Muscle layer of colon (tissue), 2 donors: ENCODE data around the gene PPARGC1A.

Experiments
- H3K27ac ChIP-seq: one replicate; pipeline ENCODE4 v1.7.0; 2013; ENCODE audit warnings: low read depth, mild to moderate bottlenecking, low read length, moderate library complexity
- H3K27me3 ChIP-seq, 2 donors: one replicate each; pipeline ENCODE4 v1.7.0; 2013; ENCODE audit warnings: low read length in 2 of 2, mild to moderate bottlenecking in 2 of 2; ENCODE audit not compliant: insufficient read depth in 2 of 2, control insufficient read depth in 1 of 2
- H3K36me3 ChIP-seq: one replicate; pipeline ENCODE4 v1.7.0; 2013; ENCODE audit warnings: mild to moderate bottlenecking, low read length; ENCODE audit not compliant: insufficient read depth
- H3K4me1 ChIP-seq: one replicate; pipeline ENCODE4 v1.7.0; 2013; ENCODE audit warnings: mild to moderate bottlenecking, low read length; ENCODE audit not compliant: insufficient read depth
- H3K4me3 ChIP-seq, 2 donors: one replicate each; pipeline ENCODE4 v1.7.0; 2013; ENCODE audit warnings: low read length in 2 of 2, low read depth in 1 of 2, mild to moderate bottlenecking in 1 of 2, moderate library complexity in 1 of 2
- H3K9ac ChIP-seq: one replicate; pipeline ENCODE4 v1.7.0; 2013; ENCODE audit warnings: low read length
- H3K9me3 ChIP-seq: one replicate; pipeline ENCODE4 v1.7.0; 2013; ENCODE audit warnings: mild to moderate bottlenecking, low read length
- donor health status: abdominal sarcoma.
- donor health status: Adenocarcinoma of cecum.

The PPARGC1A gene

DNA sequence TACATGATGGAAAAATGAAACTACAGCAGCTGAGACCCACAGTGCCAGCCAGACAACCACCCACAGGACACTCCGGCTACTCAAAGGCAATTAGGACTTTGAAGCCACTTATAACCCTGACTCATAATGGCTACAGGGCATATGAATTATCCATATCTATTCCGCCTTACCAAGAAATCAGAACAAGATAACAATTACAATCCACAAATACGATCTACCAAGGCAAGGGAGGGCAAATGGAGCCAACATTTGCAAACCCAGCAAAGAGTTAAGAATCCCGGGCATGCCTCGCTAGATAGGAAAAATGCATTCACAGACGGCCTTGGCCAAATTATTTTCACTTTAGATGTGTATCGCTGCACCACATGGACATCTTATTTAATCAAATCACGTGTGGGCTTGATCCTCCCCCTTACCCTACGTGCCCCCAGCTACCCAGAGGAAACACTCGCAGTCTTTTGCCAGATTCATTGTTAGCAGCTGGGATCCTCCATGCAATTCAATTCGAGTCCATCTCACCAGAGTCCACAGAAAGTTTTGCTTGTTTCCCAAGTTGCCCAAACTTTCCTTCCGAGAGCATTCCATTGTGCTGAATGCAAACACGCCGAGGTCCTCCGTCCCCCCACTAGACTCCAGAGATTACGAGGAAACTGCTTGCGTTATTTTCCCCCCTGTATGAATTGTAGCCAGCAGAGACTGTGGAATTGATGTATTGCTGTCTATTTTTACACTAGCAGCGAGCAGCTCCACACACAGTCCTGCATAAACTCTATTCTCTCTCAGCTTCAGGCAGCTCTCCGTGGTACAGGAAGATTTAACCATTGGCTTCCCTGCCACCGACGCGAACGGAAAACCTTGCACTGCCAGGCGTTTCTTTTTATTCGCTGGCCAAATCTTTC, 1.2 kb downstream of the PPARGC1A start:
- Histone ChIP-seq H3K4me3 (peak overlapping the region; percentile 56 to 78), H3K27me3 (no peaks in the 10 kb centered on the region), H3K9me3 (no peaks in the 10 kb centered on the region), H3K36me3 (no peaks in the 10 kb centered on the region), H3K4me1 (peaks cover 26% of the 10 kb centered on the region), H3K27ac (peak overlapping the region; percentile 89), H3K9ac (peak overlapping the region; percentile 52)

DNA sequence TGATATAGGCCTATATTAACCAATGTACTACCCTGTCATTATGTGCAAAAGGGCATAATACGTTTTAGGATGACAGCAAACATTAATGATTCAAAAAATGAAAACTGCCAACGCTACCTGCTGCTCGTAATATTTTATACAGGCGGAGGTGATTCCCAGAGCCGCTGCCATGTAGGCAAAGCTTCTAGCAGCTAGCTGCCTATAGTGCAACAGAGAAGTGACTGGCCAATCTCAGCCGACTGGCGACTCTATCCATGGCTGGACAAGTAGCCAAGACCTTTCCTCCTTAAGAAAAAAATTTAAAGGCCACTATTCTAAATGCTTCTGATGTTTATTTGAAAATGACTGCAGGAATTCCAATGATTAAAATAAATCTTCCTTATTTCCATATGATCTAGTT, 1.9 kb downstream of the PPARGC1A start:
- peak overlapping the region; percentile 89 for H3K27ac ChIP-seq
- H3K4me3 ChIP-seq, result peak overlapping the region; percentile 24 to 78
- peaks cover 26% of the 10 kb centered on the region for H3K4me1 ChIP-seq
- no peaks in the 10 kb centered on the region for H3K27me3 ChIP-seq
- H3K36me3 ChIP-seq, result no peaks in the 10 kb centered on the region
- peak overlapping the region; percentile 52 for H3K9ac ChIP-seq
- H3K9me3 ChIP-seq, result no peaks in the 10 kb centered on the region

DNA sequence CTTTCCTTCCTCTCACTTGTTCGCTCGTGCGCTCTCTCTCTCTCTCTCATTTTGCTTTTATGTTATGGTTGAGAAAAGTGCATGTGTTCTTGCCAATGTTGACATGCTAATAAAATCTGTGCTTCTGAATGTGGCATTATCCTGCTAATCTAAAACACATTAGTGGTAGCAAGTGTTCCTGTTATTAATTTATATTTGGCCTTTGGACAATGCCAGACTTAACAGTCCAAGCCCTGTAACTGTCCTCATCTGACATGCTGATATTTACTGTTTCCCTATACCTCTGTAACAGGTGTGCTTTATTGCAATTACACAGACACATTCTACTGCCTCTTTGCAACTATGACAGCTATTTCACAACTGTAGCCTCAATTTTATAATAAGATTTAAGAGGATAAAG, 2.7 kb downstream of the PPARGC1A start:
- H3K4me1 ChIP-seq, result peaks cover 26% of the 10 kb centered on the region
- H3K27ac ChIP-seq, result peak overlapping the region; percentile 89

DNA sequence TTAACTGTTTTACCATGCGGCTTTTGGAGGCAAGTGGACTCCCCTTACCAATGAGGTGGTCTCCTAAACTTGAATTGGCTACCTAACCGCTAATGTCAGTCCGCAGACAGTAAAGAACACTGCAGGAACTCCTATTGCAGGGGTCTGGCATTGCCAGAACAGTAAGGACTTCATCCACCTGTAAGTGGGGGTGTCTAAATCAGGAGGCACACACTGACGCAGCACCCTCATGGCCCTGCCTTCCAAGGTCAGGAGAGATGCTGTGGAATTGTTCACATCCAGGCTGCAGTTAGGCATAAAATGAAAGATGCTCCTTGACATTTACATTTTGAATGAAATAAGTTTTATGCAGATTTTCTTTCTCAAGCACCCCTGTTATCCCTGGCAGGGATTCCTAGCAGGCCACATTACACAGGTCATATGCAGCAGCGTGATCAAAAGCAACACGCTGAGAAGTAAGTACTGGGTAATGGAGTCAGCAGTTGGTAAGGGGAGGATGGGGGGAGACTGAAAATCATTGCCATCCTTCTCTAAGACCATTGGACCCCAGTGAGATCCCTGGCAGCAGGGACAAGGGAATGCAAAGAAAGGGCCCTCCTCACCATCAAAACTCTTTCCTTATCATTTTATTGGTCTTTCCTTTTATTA, 3.8 kb downstream of the PPARGC1A start:
- Histone ChIP-seq H3K36me3 (no peaks in the 10 kb centered on the region), H3K9ac (no peak overlapping the region), H3K4me3 (no peak overlapping the region), H3K27me3 (no peaks in the 10 kb centered on the region), H3K4me1 (peaks cover 19% of the 10 kb centered on the region), H3K27ac (no peak overlapping the region), H3K9me3 (no peaks in the 10 kb centered on the region)

More for the DNA sequence above, 2.7 kb downstream of the PPARGC1A start:
- Histone ChIP-seq H3K4me3 (no peak overlapping the region), H3K9ac (no peak overlapping the region), H3K36me3 (no peaks in the 10 kb centered on the region), H3K9me3 (no peaks in the 10 kb centered on the region), H3K27me3 (no peaks in the 10 kb centered on the region)

DNA sequence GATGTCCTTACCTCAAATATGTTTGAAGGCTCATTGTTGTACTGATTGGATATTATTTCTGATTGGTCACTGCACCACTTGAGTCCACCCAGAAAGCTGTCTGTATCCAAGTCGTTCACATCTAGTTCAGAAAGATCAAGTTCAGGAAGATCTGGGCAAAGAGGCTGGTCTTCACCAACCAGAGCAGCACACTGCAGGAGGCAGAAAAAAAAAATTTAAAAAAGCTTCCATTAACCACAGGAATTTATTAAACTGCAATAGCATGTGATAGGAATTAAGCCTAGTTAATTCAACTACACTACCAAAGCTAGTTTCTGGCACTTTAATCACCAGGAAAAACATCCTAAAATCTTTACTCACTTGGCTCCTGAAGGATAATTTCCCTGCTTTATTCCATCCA, 5.1 kb downstream of the PPARGC1A start:
- Histone ChIP-seq H3K27ac (no peak overlapping the region), H3K4me1 (peaks cover 15% of the 10 kb centered on the region), H3K9me3 (no peaks in the 10 kb centered on the region), H3K36me3 (no peaks in the 10 kb centered on the region), H3K27me3 (no peaks in the 10 kb centered on the region), H3K4me3 (no peak overlapping the region), H3K9ac (no peak overlapping the region)

DNA sequence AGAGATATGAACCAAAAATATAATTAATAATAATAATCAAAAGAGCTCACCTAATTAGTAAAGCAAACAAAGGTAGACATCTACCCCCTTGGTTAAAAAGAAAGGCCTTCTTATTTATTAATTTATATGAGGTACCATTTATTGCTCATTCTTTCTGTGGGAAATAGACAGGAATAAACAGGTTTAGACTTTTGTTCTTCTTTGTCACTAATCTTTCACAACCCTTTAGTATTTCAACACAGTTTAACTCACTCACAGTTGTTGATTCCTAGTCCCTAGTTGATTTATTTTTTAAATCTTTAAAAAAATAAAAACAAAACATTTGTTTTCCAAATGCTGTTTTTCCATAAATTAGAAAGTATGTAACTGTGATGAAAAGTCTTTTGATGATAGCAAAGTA, 5.6 kb downstream of the PPARGC1A start:
- no peaks in the 10 kb centered on the region for H3K9me3 ChIP-seq
- H3K4me1 ChIP-seq, result peaks cover 15% of the 10 kb centered on the region
- no peak overlapping the region for H3K4me3 ChIP-seq
- H3K36me3 ChIP-seq, result no peaks in the 10 kb centered on the region
- H3K27ac ChIP-seq, result no peak overlapping the region
- no peaks in the 10 kb centered on the region for H3K27me3 ChIP-seq
- H3K9ac ChIP-seq, result no peak overlapping the region

DNA sequence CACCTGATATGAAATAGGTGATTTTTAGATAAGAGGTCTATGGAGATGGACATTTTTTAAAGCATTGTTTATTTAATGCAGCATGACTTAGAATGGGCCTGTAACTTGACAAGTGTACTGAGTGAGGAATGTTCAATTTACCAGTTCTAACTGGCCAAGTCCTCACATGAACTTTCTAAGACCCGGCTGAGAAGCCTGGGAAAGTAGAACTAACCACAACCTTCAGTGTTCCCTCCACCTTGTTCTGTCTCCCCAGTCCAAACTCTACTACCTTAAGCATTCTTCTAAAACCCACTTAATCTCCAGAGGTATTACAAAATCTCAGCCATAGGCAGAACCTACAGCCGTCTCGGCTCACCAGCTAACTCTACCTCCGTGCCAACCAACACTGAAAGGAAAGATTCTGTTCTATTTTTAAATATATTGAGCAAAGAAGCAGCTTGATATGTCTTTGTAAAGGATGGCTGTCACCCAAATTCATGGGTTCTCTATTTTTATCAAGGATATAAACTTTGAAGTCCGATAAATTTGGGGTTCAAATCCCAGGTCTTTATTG, 6.8 kb downstream of the PPARGC1A start:
- H3K4me3 ChIP-seq, result no peak overlapping the region
- H3K27ac ChIP-seq, result no peak overlapping the region

DNA sequence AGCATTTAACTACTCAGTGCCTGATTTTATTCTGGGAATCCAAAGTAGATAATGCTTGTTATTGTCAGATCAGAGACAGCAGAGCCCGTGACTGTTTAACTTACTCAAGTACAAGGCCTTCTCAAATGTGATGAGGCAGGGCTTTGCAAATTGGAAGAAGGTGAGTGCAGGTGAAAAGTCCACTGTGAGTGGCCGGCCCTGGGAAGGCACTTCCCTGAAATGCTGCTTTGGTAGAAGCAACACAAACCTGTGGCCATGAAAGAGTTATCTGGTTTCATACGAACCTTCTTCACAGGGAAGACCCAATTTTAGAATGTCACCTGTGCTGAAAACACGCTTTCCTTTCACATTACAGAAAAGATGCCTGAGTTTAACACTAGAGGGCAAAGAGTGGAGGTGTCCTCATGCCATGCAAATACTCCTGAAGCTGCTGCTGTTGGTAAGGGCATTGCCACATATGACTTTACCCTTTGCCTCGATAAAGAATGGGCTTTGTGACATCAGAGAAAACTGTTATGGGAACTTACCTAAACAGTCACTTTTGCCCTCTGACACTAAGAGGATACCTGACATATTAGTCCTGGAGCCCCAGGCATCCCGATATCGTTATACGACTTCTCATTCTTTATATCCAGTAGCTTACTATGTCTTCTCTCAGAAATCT, 8.0 kb downstream of the PPARGC1A start:
- H3K9ac ChIP-seq, result no peak overlapping the region
- no peak overlapping the region for H3K27ac ChIP-seq
- no peaks in the 10 kb centered on the region for H3K27me3 ChIP-seq
- H3K4me1 ChIP-seq, result peaks cover 20% of the 10 kb centered on the region
- H3K4me3 ChIP-seq, result no peak overlapping the region
- no peaks in the 10 kb centered on the region for H3K9me3 ChIP-seq
- H3K36me3 ChIP-seq, result no peaks in the 10 kb centered on the region

More for the DNA sequence above, 6.8 kb downstream of the PPARGC1A start:
- no peaks in the 10 kb centered on the region for H3K27me3 ChIP-seq
- no peaks in the 10 kb centered on the region for H3K36me3 ChIP-seq
- no peaks in the 10 kb centered on the region for H3K9me3 ChIP-seq
- H3K9ac ChIP-seq, result no peak overlapping the region
- peaks cover 23% of the 10 kb centered on the region for H3K4me1 ChIP-seq

DNA sequence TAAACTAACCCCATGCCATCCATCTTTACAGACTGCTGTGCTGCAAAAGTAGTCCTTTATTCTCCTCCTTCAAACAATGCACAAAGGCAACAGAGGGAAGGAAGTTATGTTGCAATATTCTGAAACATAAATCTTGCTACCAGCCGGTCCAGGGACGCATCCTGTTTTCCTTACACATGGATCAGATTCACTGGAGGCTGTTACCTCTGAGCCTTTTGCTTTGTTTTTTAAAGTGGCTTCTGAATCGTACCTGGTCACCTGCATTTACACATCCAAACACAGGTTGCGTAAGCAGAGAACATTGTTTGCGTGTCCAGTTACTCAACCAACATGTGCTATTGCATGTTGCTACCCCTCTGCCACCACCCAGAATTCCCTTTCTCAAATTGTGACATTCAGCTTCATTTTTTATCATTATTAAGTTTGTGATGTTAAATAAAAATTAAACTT, 8.8 kb downstream of the PPARGC1A start:
- Histone ChIP-seq H3K4me1 (peaks cover 15% of the 10 kb centered on the region), H3K9me3 (no peaks in the 10 kb centered on the region), H3K27ac (no peak overlapping the region), H3K4me3 (no peak overlapping the region), H3K9ac (no peak overlapping the region), H3K36me3 (no peaks in the 10 kb centered on the region), H3K27me3 (no peaks in the 10 kb centered on the region)

DNA sequence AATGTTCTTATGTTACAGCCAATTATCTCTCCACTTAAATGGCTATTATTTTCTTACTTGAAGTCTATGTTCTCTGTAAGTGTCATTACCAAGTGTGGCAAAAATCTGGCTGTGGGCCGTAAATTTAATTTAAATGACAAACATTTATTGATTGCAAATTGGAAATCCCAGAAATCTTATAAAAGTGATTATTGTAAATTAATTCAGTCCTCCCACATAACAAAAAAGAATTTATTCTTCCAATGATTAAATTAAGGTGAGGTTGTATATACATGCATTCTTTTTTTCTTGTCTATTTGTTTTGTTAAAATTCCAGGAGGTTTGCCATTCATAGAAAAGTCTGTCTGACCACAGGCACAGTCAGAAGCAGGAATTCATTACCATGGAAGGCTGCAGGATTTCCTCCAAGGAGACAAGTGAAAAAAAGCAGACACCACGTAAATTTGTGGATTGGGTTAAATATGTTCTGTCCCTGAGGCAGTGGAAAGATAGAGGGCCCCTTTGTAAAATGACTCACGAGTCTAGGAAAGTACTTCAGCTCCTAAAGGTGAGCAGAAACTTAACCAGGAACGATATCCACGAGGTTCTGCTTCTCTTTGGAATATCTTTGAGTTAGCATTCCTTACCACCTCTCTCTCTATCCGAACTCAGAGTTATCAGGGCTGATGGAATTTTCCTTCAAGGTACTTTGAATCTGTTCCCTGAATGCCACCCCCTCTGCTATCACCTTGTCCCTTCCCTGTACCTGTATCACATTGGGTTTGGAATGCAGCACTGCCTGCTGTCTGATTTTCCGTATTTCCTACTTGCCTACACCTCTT, 10.7 kb downstream of the PPARGC1A start:
- no peak overlapping the region for H3K9ac ChIP-seq
- no peaks in the 10 kb centered on the region for H3K9me3 ChIP-seq
- H3K36me3 ChIP-seq, result no peaks in the 10 kb centered on the region
- H3K4me1 ChIP-seq, result peaks cover 15% of the 10 kb centered on the region
- H3K4me3 ChIP-seq, result no peak overlapping the region
- no peaks in the 10 kb centered on the region for H3K27me3 ChIP-seq
- H3K27ac ChIP-seq, result peak overlapping the region; percentile 19
